ENCODE measurements around the gene MUS81. TPM values are rescaled to one million over a fixed set of nuclear protein-coding genes. Genes with fewer than 3 reads are reported as not detected.

Gene MUS81
- total RNA-seq, 4 donors from 2014 or later, result 19.9 to 41.8 (median 30.2) TPM

DNA sequence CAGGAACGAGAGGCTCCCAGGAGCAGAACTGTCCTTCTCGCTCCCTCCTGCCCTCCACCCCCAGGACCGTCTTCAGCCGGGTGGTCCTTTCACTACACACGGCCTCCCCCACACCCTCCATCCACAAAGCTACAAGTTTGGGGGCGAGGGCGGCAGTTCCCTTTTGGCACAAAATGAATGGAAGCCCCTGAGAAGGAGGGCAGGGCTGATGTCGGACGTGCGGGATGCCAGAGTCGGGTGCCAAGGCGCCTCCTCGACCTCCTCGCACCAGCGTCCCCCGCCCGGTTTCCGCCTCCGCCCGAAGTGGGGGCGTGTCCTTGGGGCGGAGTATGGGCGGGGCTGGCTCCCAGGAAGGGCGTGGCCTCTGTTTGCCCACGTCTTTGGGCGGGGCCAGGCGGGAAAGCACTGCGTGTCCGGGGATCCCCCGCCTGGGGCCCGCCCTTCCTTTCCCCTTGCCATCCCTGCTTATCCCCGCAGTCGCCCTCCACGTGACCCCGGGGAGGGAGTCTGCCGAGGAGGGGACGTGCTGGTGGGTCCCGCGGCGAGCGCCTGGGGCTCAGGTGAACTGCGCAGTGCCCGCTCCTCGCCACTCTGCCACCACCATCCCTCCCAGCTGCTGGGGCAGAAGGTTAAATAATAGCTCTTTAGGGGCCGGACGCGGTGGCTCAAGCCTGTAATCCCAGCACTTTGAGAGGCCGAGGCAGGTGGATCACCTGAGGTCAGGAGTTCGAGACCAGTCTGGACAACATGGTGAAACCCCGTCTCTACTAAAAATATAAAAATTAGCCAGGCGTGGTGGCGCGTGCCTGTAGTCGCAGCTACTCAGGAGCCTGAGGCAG, 13.3 kb downstream of the MUS81 start:
- TF ChIP-seq, protein P1, sequence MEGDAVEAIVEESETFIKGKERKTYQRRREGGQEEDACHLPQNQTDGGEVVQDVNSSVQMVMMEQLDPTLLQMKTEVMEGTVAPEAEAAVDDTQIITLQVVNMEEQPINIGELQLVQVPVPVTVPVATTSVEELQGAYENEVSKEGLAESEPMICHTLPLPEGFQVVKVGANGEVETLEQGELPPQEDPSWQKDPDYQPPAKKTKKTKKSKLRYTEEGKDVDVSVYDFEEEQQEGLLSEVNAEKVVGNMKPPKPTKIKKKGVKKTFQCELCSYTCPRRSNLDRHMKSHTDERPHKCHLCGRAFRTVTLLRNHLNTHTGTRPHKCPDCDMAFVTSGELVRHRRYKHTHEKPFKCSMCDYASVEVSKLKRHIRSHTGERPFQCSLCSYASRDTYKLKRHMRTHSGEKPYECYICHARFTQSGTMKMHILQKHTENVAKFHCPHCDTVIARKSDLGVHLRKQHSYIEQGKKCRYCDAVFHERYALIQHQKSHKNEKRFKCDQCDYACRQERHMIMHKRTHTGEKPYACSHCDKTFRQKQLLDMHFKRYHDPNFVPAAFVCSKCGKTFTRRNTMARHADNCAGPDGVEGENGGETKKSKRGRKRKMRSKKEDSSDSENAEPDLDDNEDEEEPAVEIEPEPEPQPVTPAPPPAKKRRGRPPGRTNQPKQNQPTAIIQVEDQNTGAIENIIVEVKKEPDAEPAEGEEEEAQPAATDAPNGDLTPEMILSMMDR (IDR thresholded peaks at IDR 0.05; ENCODE audit: low read depth), result no peak

DNA sequence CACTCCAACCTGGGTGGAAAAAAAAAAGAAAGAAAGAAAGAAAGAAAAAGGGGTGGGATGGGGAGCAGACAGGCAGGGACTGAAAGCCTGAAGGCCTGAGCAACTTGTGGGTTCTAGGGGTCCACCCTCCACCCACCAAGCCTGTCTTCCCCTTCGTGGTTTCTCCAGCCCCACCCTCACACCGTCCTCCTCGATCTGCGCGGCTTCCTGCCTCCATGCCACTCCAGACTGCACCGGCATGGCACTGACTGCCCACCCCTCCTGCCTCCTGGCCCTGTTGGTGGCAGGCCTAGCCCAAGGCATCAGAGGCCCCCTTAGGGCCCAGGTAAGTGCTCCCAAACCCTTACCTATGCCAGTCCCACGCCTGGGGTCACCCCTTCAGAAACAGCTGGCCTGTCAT, 19.4 kb downstream of the MUS81 start, which contains the start of gene CTSW:
Gene CTSW, plus strand, starts transcription at position 221 of the 400 bp plus-strand sequence. Its CDS starts 18 bp downstream, at position 239.
- TF ChIP-seq, protein P1 (IDR thresholded peaks at IDR 0.05; ENCODE audit: low read depth), result no peak

DNA sequence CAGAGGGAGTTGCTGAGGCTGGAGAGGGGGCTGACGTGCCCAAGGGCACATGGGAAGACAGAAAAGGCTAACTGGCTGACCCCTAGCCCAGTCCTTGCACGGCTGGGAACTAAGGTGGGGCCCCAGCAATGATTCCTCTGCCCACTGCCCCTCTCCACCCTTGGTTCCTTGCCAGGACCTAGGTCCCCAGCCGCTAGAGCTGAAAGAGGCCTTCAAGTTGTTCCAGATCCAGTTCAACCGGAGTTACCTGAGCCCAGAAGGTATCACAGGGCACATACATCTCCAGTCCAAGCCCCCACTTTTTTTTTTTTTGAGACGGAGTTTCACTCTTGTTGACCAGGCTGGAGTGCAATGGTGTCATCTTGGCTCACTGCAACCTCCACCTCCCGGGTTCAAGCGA, 19.8 kb downstream of the MUS81 start:
- TF ChIP-seq, protein P1 (IDR thresholded peaks at IDR 0.05; ENCODE audit: low read depth), result no peak

DNA sequence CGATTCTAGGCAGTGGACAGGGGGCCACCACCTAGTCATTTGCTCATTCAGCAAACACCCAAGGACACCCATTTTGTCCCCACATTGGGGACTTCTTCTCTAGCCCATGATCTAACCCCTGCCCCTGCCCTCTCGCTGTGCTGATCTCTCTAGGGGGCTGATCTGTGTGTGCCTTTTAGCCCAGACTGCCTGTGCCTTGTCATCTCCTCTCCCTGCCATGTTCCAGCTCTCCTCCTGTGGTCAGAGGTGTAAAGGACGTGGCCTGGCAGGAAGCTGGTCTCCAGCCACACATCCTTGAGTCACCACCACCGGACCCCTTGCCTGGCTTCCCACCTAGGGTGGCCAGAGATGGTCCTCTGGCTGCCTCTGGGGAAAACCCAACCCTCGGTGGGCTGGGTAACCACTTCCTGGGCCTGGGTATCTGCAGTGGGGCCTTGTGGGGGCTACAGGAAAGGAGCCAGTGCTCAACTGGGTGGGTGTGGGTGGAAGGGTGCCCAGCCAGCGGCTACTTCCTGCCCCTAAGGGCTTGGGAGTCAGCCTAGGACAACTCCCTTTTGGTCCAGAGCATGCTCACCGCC, 20.7 kb downstream of the MUS81 start:
- TF ChIP-seq, protein P1 (IDR thresholded peaks at IDR 0.05; ENCODE audit: low read depth), result no peak

DNA sequence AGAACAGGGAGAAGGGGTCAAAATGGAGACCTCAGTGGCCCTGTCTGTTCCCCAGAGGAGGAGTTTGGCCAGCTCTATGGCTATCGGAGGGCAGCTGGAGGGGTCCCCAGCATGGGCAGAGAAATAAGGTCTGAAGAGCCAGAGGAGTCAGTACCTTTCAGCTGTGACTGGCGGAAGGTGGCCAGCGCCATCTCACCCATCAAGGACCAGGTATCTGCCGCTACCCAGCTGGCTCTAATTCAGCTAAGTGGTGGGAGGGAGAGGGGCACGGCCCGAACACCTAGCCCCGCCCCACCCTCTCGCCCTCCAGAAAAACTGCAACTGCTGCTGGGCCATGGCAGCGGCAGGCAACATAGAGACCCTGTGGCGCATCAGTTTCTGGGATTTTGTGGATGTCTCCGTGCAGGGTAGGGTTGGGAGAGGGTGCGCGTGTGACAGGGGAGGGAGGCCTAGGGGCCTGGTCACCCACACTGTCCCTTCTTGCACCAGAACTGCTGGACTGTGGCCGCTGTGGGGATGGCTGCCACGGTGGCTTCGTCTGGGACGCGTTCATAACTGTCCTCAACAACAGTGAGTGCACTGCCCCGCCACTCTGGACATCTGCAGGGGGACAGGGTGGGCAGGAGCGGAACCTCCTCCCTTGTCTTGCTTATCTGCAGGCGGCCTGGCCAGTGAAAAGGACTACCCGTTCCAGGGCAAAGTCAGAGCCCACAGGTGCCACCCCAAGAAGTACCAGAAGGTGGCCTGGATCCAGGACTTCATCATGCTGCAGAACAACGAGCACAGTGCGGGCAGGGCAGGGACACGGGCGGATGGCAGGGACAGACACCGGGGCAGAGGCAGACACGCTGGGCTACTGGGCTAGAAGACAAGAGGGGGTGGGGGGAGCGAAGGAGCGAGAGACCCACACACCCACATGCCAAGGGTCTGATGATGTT, 22.2 kb downstream of the MUS81 start:
- TF ChIP-seq, protein P1 (IDR thresholded peaks at IDR 0.05; ENCODE audit: low read depth), result no peak

DNA sequence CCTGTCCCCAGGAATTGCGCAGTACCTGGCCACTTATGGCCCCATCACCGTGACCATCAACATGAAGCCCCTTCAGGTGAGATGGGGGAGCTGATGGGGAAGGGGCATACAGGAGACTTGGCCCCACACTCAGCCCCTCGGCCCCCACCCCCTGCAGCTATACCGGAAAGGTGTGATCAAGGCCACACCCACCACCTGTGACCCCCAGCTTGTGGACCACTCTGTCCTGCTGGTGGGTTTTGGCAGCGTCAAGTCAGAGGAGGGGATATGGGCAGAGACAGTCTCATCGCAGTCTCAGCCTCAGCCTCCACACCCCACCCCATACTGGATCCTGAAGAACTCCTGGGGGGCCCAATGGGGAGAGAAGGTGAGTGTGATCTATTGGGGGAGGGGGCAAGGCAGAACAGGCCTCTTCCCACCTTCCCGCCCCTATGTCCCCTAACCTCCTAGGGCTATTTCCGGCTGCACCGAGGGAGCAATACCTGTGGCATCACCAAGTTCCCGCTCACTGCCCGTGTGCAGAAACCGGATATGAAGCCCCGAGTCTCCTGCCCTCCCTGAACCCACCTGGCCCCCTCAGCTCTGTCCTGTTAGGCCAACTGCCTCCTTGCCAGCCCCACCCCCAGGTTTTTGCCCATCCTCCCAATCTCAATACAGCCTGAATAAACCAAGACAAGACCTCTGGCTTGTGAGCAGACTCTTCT, 23.0 kb downstream of the MUS81 start:
- TF ChIP-seq, protein P1 (IDR thresholded peaks at IDR 0.05; ENCODE audit: low read depth), result no peak
